Hypothalamus (tissue), 51 donors: ENCODE data around the gene PNPLA2.

Experiments
- DNase-seq, 51 donors: peaks; one replicate each; lab custom pipeline; 2025; lab: John Stamatoyannopoulos, UW

The PNPLA2 gene

DNA sequence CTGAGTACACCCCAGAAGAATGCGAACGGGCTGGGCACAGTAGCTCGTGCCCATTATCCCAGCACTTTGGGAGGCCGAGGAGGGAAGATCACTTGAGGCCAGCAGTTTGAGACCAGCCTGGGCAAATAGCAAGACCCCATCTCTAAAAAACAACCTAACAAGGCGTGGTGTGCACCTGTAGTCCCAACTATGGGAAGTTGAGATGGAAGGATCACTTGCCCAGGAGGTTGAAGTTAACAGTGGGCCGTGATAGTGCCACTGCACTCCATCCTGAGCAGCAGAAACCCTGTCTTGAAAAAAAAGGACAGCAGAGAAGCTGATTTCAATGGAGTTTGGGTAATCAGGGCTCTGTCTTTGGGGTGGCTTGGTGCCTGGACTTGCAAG lies 5.7 kb upstream of the PNPLA2 start:
- no peak for DNase-seq

DNA sequence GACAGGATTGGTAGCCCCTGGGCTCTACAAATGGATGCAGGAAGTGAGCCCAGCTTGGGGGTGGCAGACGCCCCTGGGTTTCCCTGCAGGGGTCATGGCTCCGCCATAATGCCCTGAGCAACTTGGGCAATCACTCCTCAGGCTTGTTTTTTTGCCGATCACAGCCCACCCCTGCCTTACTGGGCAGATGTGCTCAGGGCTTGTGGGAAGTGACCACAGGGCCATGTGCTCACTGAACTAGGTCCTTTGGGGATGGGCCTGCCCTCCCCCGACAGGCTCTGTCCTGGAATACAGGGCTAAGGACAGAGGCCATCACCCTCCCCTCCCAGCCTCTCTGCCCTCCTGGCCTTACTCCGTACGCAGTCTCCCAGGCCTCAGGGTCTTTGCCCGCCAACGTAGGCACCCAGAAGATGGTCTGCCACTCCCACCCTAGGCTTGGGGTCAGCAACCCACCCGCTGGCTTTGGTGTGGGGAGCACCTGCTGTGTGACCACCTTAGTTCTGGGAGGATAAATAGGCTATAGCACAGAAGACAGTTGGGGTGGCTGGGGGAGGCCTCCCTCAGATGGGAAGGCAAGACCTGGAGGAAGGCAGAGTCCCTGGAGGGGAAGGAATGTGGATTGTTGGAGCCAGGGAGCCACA lies 5.1 kb upstream of the PNPLA2 start:
- DNase-seq, result no peak

DNA sequence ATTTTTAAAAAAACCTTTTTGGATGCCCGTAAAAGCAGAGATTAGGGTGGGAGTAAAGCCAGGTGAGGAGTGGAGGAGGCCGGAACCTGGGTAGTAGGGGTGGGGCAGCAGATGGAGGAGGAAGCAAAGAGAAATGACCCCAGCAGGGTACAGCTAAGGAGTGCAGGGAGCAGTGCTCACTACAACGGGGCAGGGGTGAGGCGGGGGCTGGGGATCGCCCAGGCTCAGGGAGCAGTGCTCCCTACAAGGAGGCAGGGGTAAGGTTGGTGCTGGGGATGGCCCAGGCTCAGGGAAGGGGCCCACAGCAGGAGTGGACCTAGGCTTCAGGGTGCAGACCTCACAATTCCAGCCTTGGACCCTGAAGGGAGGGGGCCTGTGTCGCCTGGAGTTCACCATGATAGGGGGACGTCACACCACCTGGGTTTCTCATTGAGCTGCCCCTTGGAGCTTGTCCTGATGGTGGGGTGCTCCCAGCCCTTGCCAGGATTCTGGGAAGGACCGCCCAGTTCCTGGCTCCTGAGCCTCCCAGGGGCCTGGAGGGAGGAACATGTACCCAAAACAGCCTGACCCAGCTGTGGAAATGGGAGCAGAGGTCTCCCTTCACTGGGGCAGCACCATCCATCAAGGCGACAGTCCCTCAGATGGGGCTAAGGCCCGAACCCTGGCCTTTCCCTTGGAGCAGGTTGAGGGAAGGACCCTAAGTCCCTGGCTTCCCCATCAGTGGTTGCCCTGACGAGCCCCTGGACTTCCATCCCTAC lies 2.9 kb upstream of the PNPLA2 start:
- DNase-seq, result no peak

DNA sequence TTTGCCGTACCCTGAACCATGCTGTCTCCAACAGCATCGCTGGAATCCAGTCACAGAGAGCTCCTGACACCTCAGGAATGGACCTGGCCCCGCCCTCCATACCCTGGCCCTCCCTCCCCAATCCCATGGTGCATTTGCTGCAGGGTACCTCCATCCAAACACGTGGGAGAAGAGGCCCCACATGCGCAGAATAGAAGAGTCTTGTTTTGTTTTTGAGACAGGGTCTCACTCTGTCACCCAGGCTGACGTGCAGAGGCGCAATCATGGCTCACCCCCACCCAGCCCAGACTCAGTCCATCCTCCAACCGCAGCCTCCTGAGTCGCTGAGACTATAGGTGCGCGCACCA lies 2.3 kb upstream of the PNPLA2 start:
- DNase-seq, result no peak

DNA sequence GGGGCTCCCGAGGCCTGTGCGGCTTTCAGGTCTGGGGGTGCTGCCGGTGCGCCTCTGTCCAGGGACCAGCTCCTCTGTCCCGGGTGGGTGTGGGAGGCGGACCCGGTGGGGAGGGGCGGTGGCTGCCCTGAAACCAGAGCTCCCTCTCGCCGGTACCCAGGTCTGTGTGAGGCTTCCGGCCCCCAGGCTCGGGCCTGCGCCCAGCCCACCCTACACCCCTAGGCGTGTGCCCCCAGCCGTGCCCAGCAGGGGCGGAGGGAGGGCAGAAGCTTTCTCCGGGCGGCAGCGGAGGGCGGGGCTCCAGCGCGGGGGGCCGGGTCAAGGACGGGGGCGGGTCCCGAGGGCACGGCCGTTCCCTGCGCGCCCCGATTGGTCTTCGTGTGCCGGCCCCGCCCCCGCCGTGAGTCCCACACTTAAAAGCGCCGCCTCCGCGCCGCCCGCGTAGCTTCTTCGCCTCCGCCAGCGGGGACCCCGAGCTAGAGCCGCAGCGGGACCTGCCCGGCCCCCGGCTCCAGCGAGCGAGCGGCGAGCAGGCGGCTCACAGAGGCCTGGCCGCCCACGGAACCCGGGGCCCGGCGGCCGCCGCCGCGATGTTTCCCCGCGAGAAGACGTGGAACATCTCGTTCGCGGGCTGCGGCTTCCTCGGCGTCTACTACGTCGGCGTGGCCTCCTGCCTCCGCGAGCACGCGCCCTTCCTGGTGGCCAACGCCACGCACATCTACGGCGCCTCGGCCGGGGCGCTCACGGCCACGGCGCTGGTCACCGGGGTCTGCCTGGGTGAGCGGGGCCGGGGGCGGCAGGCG lies 616 bp downstream of the PNPLA2 start:
- DNase-seq, result peak in 50 of 51 donors; percentile 32 to 95 (median 84)

DNA sequence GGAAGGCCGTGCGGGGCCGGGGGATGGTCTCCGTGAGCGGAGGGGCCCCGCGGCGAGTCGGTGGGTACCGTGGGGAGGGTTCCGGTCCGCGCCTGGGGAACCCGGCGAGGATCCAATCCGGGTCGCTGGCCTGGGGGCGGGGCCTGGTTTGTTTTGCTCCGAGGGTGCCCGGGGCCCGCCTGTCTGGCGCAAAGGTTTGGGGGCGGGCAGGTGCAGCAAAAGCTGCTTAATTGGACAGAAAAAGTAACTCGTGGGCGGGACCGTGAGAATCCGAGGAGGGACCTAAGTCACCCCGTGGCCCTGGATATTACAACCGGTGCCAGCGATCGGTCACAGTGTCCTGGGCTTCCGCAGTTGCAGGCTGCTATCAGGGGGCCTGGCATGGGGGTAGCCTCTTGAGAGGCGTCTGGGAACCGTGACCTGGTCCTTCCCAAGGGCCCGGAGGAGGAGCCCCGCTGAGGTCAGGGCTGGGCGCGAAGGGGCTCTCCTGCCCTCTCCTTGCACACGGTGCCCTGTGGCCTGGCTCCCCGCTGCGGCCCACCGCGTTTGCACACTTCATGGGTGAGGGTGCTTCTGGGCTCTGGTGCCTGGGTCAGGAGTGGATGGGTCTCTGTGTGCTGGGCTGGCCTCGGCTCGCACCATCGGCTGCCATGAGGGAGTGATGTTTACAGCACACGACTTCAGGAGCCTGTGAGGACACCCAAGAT lies 1.4 kb downstream of the PNPLA2 start:
- DNase-seq, result peak in 37 of 51 donors; percentile 22 to 75 (median 58)

DNA sequence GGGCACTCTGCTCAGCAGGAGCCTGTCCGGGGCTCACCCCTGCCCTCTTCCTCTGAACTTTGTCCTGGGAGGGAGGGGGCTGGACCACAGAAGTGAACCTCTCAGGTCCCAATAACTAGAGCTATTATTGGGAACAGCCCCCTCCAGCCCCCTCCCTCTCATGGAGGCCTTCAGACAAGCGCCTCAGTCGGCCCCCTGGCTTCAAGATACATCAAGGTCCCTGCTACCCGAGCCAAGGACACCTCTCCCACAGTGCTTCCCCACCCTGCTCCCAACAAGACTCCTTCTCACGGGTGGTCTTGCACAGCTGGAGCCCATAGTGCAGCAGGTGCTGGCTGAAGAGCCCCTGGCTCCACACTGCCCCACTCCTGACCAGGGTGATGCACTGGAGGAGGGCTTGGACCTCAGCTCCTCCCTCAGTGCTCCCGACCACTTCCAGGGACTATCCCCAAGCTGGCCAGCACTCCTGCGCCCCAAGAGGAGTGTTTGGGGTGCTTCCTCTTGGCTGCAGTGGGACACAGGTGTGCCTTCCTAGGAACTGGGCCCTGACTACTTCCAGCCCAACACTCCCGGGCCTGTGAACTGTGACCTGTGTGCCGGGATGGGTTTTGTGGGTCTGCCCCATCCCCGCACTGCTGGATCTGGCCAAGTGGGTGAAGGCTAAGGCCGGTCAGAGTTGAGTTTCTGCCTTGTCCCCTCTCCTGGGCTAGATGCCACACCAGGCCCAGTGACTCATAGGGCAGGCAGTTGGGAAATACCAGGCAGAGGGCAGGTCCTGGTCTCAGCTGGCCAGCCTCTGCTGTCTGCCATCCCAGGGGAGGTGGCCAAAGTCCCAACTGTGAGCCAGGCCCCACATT lies 2.2 kb downstream of the PNPLA2 start:
- peak in 16 of 51 donors; percentile 19 to 82 (median 52) for DNase-seq

DNA sequence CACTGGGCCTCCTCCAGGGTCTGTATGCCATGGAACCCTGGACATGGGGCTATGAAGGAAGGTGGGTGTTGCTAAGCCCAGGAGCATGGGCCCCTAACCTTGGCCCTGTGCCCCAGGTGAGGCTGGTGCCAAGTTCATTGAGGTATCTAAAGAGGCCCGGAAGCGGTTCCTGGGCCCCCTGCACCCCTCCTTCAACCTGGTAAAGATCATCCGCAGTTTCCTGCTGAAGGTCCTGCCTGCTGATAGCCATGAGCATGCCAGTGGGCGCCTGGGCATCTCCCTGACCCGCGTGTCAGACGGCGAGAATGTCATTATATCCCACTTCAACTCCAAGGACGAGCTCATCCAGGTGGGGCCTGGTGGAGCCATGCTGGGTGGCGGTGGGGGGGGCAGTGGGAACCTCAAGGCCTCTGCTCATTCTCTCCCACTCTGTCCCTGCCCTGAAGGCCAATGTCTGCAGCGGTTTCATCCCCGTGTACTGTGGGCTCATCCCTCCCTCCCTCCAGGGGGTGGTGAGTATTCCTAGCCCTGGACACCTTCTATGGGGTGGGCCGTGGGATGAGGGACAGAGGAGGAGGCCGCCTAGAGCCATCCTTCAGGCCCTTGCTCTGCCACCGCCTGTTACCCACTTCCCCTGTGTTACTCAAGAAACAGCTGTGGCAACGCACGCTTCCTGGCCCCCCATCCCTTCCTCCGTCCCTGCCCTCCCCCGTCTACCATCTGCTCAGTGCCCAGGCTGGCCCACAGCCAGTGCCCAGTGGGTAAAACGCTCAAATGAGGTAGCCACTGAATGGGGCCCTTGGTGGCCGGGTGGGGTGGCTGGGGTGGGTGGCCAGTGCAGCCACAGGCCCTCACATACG lies 3.0 kb downstream of the PNPLA2 start:
- peak in 9 of 51 donors; percentile 12 to 46 (median 20) for DNase-seq

DNA sequence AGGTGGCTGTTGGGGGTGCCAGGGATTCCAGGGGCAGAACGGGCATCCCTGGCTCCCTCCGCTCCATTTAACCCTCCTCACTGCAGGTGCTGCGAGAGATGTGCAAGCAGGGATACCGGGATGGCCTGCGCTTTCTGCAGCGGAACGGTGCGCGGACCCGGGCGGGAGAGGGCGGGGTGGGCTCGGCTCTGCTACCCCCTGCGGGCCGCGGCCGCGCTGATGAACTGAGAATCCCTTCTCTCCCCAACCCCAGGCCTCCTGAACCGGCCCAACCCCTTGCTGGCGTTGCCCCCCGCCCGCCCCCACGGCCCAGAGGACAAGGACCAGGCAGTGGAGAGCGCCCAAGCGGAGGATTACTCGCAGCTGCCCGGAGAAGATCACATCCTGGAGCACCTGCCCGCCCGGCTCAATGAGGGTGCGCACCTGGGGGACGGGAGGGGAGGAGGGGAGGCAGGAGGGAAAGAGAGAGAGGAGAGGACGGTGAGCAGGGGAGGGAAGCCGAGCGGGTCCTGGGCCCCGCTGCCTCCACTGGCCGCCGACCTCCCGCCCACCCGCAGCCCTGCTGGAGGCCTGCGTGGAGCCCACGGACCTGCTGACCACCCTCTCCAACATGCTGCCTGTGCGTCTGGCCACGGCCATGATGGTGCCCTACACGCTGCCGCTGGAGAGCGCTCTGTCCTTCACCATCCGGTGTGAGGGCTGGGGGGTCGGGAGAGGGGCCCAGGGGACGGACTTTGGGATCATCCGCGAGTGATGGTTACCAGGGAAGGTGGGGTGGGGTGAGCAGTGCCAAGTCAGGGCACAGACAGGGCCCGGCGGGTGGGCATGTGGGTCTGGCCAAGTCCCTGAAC lies 5.0 kb downstream of the PNPLA2 start:
- no peak for DNase-seq

DNA sequence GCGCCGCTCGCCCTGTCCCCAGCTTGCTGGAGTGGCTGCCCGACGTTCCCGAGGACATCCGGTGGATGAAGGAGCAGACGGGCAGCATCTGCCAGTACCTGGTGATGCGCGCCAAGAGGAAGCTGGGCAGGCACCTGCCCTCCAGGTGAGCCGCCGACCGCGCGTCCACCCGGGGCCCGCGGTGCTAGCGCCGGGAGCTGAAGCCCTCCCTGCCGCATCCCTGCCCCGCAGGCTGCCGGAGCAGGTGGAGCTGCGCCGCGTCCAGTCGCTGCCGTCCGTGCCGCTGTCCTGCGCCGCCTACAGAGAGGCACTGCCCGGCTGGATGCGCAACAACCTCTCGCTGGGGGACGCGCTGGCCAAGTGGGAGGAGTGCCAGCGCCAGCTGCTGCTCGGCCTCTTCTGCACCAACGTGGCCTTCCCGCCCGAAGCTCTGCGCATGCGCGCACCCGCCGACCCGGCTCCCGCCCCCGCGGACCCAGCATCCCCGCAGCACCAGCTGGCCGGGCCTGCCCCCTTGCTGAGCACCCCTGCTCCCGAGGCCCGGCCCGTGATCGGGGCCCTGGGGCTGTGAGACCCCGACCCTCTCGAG lies 5.7 kb downstream of the PNPLA2 start:
- DNase-seq, result peak in 19 of 51 donors; percentile 16 to 63 (median 38)

DNA sequence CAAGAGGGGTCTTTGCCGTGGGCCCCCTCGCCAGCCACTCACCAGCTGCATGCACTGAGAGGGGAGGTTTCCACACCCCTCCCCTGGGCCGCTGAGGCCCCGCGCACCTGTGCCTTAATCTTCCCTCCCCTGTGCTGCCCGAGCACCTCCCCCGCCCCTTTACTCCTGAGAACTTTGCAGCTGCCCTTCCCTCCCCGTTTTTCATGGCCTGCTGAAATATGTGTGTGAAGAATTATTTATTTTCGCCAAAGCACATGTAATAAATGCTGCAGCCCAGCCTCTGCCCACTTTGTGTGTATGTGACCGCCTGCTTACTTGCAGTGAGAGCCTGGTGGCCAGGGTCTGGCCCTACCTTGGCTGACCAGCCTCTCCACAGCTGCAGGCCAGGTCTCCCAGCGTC lies 6.2 kb downstream of the PNPLA2 start:
- no peak for DNase-seq

DNA sequence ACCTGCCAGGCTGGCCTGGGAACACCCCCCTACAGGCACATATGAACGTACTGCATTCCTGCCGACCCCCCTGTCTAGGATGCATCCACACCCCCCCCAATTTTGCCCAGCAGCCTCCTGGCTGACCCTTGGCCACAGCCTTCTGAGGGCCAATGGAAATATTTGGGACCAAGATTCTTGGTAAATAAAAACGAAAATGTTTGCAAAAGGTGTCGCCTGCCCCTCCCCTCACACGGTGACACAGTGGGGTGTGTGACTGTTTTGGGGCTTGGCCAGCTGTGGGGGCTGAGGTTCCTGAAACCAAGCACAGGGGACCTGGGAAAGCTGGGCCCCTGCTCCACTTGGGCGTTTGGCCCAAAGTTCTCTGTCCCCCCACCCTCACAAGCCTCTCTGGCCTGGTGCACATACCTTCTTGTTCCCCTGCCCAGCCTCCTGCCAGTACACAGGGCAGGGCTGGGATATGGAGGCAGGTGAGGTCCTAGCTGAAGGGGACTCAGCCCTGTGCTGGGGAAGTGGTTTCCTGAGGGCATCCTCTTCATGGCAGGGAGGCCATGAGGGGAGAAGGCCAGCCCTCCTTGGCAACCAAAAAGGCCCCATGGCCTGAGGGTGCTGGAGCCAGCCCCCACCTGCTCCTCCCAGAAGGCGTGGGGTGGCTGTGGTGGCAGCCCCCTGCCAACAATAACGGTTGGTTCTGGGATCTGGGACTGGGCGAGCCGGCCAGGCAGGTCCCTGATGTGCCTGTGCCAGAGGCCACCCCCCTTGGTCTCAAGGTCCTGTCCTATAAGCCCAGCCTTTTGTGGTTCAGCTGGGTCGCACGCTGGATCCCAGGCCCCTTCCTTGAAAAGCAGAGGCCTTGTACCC lies 6.9 kb downstream of the PNPLA2 start:
- no peak for DNase-seq

DNA sequence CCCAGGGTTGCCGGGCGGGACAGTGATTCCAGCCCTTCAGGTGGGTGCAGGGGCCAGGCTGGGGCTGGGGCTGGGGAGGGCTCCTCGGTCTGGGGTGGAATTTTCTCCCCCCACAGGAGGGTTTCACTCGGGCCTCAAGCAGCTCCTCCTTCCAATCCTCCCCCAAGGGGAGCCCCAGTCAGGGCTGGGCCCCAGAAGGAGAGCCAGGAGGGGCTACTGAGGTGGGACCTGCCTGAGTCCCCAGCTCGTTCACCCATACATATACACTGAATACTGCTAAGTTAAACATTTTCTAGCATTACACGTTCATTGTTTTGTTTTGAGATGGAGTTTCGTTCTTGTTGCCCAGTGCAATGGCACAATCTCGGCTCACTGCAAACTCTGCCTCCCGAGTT lies 7.5 kb downstream of the PNPLA2 start:
- no peak for DNase-seq

DNA sequence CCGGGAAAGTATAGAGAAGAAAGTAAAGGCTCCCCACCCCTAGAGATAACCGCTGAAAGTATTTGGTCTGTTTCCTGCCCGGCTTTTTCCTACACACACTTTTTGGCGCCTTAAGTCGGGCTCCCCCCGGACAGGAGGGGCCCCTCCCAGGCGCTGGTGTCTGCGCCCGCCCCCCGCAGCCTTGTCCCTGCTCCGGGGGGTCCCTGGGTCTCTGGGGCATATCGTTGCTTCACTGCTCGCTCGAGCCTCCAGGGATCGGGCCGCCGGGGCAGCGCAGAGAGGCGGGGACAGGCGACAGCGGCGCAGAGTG lies 8.1 kb downstream of the PNPLA2 start:
- no peak for DNase-seq

DNA sequence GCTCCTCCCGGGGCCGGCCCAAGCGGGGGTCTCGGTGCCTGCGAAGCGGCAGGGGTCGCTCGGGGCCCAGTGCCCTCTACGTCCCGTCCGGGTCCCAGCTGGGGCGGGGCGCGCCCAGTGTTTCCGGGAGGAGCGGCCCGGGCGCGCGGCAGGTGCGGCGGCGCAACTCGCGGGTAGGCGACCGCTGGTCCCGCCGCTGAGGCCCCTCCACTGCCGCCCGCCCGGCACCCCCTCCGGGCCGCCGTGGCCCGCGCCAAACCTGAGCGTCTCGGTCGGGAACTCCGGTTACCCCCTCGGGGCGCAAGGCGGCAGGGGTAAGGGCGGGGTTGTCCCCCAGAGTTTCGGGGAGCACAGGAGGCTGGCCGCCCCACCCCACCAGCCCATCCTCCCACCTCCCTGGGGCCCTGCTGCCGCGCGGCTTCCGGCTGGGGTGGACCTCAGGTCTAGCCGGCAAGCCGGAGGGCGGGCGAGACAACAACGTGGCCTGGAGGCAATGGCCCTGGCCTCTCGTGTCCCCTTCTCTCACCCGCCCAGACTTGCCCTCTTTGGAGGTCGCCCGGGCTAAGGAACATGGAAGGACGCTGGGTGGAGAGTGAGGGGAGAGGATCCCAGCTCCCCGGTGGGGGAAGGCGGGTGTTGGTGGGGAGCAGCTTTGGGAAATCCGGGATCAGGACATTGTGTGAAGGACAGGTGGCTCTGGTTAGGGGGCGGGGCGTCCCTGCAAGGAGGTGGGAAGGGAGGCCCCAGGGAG lies 8.6 kb downstream of the PNPLA2 start:
- DNase-seq, result no peak

DNA sequence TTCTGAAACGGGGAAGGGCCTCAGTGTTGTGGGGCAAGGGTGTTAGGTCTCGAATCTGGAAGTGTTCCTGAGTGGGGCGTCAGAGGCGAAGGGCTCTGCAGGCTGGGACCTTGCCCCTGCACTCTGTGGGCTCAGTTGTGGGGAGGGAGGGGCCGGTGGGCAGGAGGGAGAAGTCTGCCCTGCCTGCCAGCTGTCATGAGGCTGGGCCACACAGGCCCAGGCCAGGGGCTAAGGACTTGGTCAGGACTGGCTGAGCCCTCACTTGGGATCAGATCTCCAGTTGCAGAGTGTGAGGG lies 9.1 kb downstream of the PNPLA2 start, which contains the start of gene CRACR2B:
CRACR2B (plus strand) TSS at position 23 of the 296 bp plus-strand sequence. CDS start 689 bp downstream, outside the sequence.
- no peak for DNase-seq
